HEK293 (cell line): Measurements from ENCODE around the gene TP53BP2.

ENCODE experiments used
- CTCF ChIA-PET: fragments of 350-600 bp; formaldehyde crosslinking; extraction: SDS; loops from one replicate; lab custom pipeline; 2021; ENCODE audit warnings: antibody characterized with exemption; lab: Yijun Ruan, JAX
- POLR2A ChIA-PET: fragments of 300-600 bp; formaldehyde crosslinking; extraction: SDS; loops from one replicate; lab custom pipeline; 2020; ENCODE audit warnings: antibody characterized with exemption, inconsistent platforms; lab: Yijun Ruan, JAX
- H3K27ac ChIP-seq: fragments of 200-500 bp; sonication (Bioruptor generic); 2 replicates; pipeline ENCODE4 v1.5.1; 2014; ENCODE audit warnings: low read depth, low read length, control low read depth, inconsistent platforms; ENCODE audit errors: extremely low read depth
- H3K36me3 ChIP-seq, 2 experiments: fragments of 200-500 bp in 1 of 2; sonication (Bioruptor generic) in 1 of 2; 1 replicate in 1 of 2; 2 replicates in 1 of 2; pipeline ENCODE4 v1.5.1; 2014 to 2017; ENCODE audit warnings: inconsistent platforms in 2 of 2, low read length in 2 of 2; ENCODE audit not compliant: control insufficient read depth in 2 of 2, insufficient read depth in 1 of 2
- H3K4me1 ChIP-seq: fragments of 200-500 bp; sonication (Bioruptor generic); 2 replicates; pipeline ENCODE4 v1.5.1; 2014; ENCODE audit warnings: mild to moderate bottlenecking, low read length, inconsistent platforms; ENCODE audit not compliant: control insufficient read depth, insufficient read depth
- H3K4me3 ChIP-seq: 2 replicates; pipeline ENCODE4 v1.5.1; 2011; ENCODE audit warnings: low read depth, mild to moderate bottlenecking, control low read depth, low read length, moderate library complexity
- H3K9me3 ChIP-seq: fragments of 200-500 bp; sonication (Bioruptor generic); 2 replicates; pipeline ENCODE4 v1.5.1; 2014; ENCODE audit warnings: low read depth, low read length, inconsistent platforms; ENCODE audit not compliant: control insufficient read depth, insufficient read depth
- BCL11B ChIP-seq: fragments of 450-650 bp; formaldehyde crosslinking; IDR thresholded peaks from 2 replicates; pipeline ENCODE4 v1.5.1; 2016; ENCODE audit warnings: low read depth, missing biosample characterization, missing genetic modification characterization
- EGR2 ChIP-seq: fragments of 450-650 bp; formaldehyde crosslinking; IDR thresholded peaks from 2 replicates; pipeline ENCODE4 v1.5.1; 2016; ENCODE audit warnings: low read depth, missing biosample characterization, missing genetic modification characterization
- KLF1 ChIP-seq: fragments of 450-650 bp; formaldehyde crosslinking; IDR thresholded peaks from 2 replicates; pipeline ENCODE4 v1.5.1; 2016; ENCODE audit warnings: missing biosample characterization, missing genetic modification characterization
- MZF1 ChIP-seq: fragments of 450-650 bp; formaldehyde crosslinking; IDR thresholded peaks from 2 replicates; pipeline ENCODE4 v1.5.1; 2017; ENCODE audit warnings: missing biosample characterization, missing genetic modification characterization, borderline replicate concordance
- PRDM6 ChIP-seq: fragments of 450-650 bp; formaldehyde crosslinking; IDR thresholded peaks from 2 replicates; pipeline ENCODE4 v1.5.1; 2017; ENCODE audit warnings: missing biosample characterization, missing genetic modification characterization
- WT1 ChIP-seq: fragments of 450-650 bp; formaldehyde crosslinking; IDR thresholded peaks from 2 replicates; pipeline ENCODE4 v1.5.1; 2016; ENCODE audit warnings: missing biosample characterization, missing genetic modification characterization
- ZBTB20 ChIP-seq: fragments of 450-650 bp; formaldehyde crosslinking; IDR thresholded peaks from 2 replicates; pipeline ENCODE4 v1.5.1; 2016; ENCODE audit warnings: missing biosample characterization, missing genetic modification characterization
- ZBTB48 ChIP-seq: fragments of 450-650 bp; formaldehyde crosslinking; IDR thresholded peaks from 2 replicates; pipeline ENCODE4 v1.5.1; 2016; ENCODE audit warnings: missing biosample characterization, missing genetic modification characterization
- ZFP69B ChIP-seq: fragments of 450-650 bp; formaldehyde crosslinking; IDR thresholded peaks from 2 replicates; pipeline ENCODE4 v1.5.1; 2016; ENCODE audit warnings: missing biosample characterization, missing genetic modification characterization
- ZNF18 ChIP-seq: fragments of 450-650 bp; formaldehyde crosslinking; IDR thresholded peaks from 2 replicates; pipeline ENCODE4 v1.5.1; 2016; ENCODE audit warnings: missing biosample characterization, missing genetic modification characterization
- ZNF184 ChIP-seq: fragments of 450-650 bp; IDR thresholded peaks from 2 replicates; pipeline ENCODE4 v1.5.1; 2018; ENCODE audit warnings: missing biosample characterization, mild to moderate bottlenecking, missing genetic modification characterization
- ZNF2 ChIP-seq: fragments of 450-650 bp; formaldehyde crosslinking; IDR thresholded peaks from 2 replicates; pipeline ENCODE4 v1.5.1; 2016; ENCODE audit warnings: missing biosample characterization, missing genetic modification characterization
- ZNF266 ChIP-seq: fragments of 450-650 bp; formaldehyde crosslinking; IDR thresholded peaks from 2 replicates; pipeline ENCODE4 v1.5.1; 2016; ENCODE audit warnings: missing biosample characterization, missing genetic modification characterization, low read depth
- ZNF433 ChIP-seq: fragments of 450-650 bp; formaldehyde crosslinking; IDR thresholded peaks from 2 replicates; pipeline ENCODE4 v1.5.1; 2016; ENCODE audit warnings: missing biosample characterization, missing genetic modification characterization, low read depth
- ZNF529 ChIP-seq: fragments of 450-650 bp; formaldehyde crosslinking; IDR thresholded peaks from 2 replicates; pipeline ENCODE4 v1.5.1; 2017; ENCODE audit warnings: missing genetic modification characterization, missing biosample characterization; ENCODE audit not compliant: insufficient replicate concordance
- ZNF561 ChIP-seq: fragments of 450-650 bp; IDR thresholded peaks from 2 replicates; pipeline ENCODE4 v1.5.1; 2018; ENCODE audit warnings: missing biosample characterization, missing genetic modification characterization, borderline replicate concordance
- ZNF610 ChIP-seq: fragments of 450-650 bp; formaldehyde crosslinking; IDR thresholded peaks from 2 replicates; pipeline ENCODE4 v1.5.1; 2016; ENCODE audit warnings: missing biosample characterization, missing genetic modification characterization, borderline replicate concordance
- ZSCAN16 ChIP-seq: fragments of 450-650 bp; formaldehyde crosslinking; IDR thresholded peaks from 2 replicates; pipeline ENCODE4 v1.5.1; 2016; ENCODE audit warnings: missing biosample characterization, missing genetic modification characterization
- TF ChIP-seq, protein P1 (sequence below): fragments of 450-650 bp; formaldehyde crosslinking; IDR thresholded peaks from 2 replicates; pipeline ENCODE4 v1.5.1; 2016; ENCODE audit warnings: missing biosample characterization, missing genetic modification characterization, borderline replicate concordance
- TF ChIP-seq, protein P2 (sequence below): fragments of 450-650 bp; formaldehyde crosslinking; IDR thresholded peaks from 2 replicates; pipeline ENCODE4 v1.5.1; 2016; ENCODE audit warnings: missing biosample characterization, missing genetic modification characterization
- TF ChIP-seq, protein P3 (sequence below): fragments of 450-650 bp; formaldehyde crosslinking; IDR thresholded peaks from 2 replicates; pipeline ENCODE4 v1.5.1; 2016; ENCODE audit warnings: missing biosample characterization, missing genetic modification characterization
- TF ChIP-seq, protein P4 (sequence below): fragments of 450-650 bp; formaldehyde crosslinking; IDR thresholded peaks from 2 replicates; pipeline ENCODE4 v1.5.1; 2016; ENCODE audit warnings: missing biosample characterization, missing genetic modification characterization

Gene TP53BP2

GRCh38 chr1:223750730-223751570 lies 94.8 kb downstream of the TP53BP2 start (continued):
- TF ChIP-seq ZNF184 (tag by site-specific recombination), result no peak
- TF ChIP-seq, protein P1, sequence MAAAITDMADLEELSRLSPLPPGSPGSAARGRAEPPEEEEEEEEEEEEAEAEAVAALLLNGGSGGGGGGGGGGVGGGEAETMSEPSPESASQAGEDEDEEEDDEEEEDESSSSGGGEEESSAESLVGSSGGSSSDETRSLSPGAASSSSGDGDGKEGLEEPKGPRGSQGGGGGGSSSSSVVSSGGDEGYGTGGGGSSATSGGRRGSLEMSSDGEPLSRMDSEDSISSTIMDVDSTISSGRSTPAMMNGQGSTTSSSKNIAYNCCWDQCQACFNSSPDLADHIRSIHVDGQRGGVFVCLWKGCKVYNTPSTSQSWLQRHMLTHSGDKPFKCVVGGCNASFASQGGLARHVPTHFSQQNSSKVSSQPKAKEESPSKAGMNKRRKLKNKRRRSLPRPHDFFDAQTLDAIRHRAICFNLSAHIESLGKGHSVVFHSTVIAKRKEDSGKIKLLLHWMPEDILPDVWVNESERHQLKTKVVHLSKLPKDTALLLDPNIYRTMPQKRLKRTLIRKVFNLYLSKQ (tag by site-specific recombination), result no peak

GRCh38 chr1:223748773-223749733 lies 96.7 kb downstream of the TP53BP2 start:
- ChIA-PET POLR2A (interaction anchor here (0.8 to 1.1 kb wide), 3 partner anchors 12 to 51 kb away, joined by 3 to 4 read pairs (median 4); no protein-coding TSS in a partner anchor), CTCF (interaction anchor here (0.5 to 5.0 kb wide), 42 partner anchors 8 to 1203 kb away, joined by 3 to 70 read pairs (median 4); partner anchors contain the start of gene CAPN2)
- TF ChIP-seq ZBTB48 (tag by site-specific recombination) (no peak), ZNF610 (tag by site-specific recombination) (0 out of 2 replicates have a peak, but pooled peaks have one; percentile 34), ZNF2 (tag by site-specific recombination) (peak; percentile 97), EGR2 (tag by site-specific recombination) (no peak), MZF1 (tag by site-specific recombination) (no peak), ZNF561 (tag by site-specific recombination) (peak; percentile 70; the same call in 1 of the 2 replicates), ZFP69B (peak; percentile 23; the same call in 1 of the 2 replicates), ZNF266 (tag by site-specific recombination) (no peak), ZNF433 (no peak), ZNF529 (tag by site-specific recombination) (no peak), KLF1 (no peak), BCL11B (tag by site-specific recombination) (no peak), ZSCAN16 (tag by site-specific recombination) (peak; percentile 76), WT1 (tag by site-specific recombination) (0 out of 2 replicates have a peak, but pooled peaks have one; percentile 31), ZBTB20 (tag by site-specific recombination) (peak; percentile 16; the same call in 1 of the 2 replicates), ZNF18 (tag by site-specific recombination) (peak; percentile 60), PRDM6 (tag by site-specific recombination) (no peak)
- TF ChIP-seq, protein P2, sequence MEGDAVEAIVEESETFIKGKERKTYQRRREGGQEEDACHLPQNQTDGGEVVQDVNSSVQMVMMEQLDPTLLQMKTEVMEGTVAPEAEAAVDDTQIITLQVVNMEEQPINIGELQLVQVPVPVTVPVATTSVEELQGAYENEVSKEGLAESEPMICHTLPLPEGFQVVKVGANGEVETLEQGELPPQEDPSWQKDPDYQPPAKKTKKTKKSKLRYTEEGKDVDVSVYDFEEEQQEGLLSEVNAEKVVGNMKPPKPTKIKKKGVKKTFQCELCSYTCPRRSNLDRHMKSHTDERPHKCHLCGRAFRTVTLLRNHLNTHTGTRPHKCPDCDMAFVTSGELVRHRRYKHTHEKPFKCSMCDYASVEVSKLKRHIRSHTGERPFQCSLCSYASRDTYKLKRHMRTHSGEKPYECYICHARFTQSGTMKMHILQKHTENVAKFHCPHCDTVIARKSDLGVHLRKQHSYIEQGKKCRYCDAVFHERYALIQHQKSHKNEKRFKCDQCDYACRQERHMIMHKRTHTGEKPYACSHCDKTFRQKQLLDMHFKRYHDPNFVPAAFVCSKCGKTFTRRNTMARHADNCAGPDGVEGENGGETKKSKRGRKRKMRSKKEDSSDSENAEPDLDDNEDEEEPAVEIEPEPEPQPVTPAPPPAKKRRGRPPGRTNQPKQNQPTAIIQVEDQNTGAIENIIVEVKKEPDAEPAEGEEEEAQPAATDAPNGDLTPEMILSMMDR (tag by site-specific recombination), result peak; percentile 82
- TF ChIP-seq, protein P3, sequence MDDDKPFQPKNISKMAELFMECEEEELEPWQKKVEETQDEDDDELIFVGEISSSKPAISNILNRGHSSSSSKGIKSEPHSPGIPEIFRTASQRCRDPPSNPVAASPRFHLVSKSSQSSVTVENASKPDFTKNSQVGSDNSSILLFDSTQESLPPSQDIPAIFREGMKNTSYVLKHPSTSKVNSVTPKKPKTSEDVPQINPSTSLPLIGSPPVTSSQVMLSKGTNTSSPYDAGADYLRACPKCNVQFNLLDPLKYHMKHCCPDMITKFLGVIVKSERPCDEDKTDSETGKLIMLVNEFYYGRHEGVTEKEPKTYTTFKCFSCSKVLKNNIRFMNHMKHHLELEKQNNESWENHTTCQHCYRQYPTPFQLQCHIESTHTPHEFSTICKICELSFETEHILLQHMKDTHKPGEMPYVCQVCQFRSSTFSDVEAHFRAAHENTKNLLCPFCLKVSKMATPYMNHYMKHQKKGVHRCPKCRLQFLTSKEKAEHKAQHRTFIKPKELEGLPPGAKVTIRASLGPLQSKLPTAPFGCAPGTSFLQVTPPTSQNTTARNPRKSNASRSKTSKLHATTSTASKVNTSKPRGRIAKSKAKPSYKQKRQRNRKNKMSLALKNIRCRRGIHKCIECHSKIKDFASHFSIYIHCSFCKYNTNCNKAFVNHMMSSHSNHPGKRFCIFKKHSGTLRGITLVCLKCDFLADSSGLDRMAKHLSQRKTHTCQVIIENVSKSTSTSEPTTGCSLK (tag by site-specific recombination), result no peak
- TF ChIP-seq, protein P4, sequence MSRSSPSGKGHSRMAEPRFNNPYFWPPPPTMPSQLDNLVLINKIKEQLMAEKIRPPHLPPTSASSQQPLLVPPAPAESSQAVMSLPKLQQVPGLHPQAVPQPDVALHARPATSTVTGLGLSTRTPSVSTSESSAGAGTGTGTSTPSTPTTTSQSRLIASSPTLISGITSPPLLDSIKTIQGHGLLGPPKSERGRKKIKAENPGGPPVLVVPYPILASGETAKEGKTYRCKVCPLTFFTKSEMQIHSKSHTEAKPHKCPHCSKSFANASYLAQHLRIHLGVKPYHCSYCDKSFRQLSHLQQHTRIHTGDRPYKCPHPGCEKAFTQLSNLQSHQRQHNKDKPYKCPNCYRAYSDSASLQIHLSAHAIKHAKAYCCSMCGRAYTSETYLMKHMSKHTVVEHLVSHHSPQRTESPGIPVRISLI (tag by site-specific recombination), result no peak

More at GRCh38 chr1:223748773-223749733, 96.7 kb downstream of the TP53BP2 start:
- no peak overlapping the region for H3K27ac ChIP-seq
- no peaks in the 10 kb centered on the region for H3K4me1 ChIP-seq
- H3K4me3 ChIP-seq, result no peak overlapping the region
- H3K9me3 ChIP-seq, result no peaks in the 10 kb centered on the region
- H3K36me3 ChIP-seq, result peaks cover 44 to 92% of the 10 kb centered on the region in 2 experiments
